ENCODE results near the gene KIAA0232. TPM values are rescaled to one million over a fixed set of nuclear protein-coding genes. Genes with fewer than 3 reads are reported as not detected.

Gene KIAA0232
- total RNA-seq, 4 donors from 2014 or later, result 39.1 to 66.4 (median 60.4) TPM

DNA sequence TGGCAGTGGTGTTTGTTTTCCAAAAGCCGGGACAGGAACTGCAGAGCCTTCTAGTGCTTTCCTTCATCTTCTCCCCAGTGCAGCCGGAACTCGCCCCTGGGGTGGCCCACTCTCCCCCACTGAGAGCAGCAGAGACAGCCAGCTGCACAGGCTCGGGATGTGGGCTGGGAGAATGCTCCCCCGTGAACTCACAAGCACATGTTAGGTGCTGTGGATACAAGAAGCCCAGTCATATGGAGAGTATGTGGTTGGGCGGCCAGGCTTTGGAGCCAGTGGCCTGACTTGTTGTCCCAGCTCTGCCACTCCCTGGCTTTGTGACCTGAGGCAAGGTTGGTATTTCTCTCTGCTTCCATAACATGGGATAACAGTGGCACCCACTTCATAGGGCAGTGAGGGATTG lies 9.4 kb upstream of the KIAA0232 start:
- H3K4me3 ChIP-seq, result no peak overlapping the region
- intact Hi-C loops (cut with DNase I; ENCODE audit: low total_unique reads), result no loop called here
- peak overlapping the region; percentile 80 to 92 (median 88) for H3K27ac ChIP-seq
- no peaks in the 10 kb centered on the region for H3K9me3 ChIP-seq
- in situ Hi-C loops (cut with MboI; ENCODE audit: low sequenced_read_pairs in 4 of 4), result loop anchor here in 2 of 4 donors (5.0 to 10.0 kb wide), 2 partner anchors 51 to 212 kb away; no protein-coding TSS in a partner anchor
- ATAC-seq, result no peak
- no peak for DNase-seq
- peaks cover 38 to 46% of the 10 kb centered on the region in 2 donors for H3K4me1 ChIP-seq
- no peaks in the 10 kb centered on the region for H3K36me3 ChIP-seq
- TF ChIP-seq POLR2A (IDR thresholded peaks at IDR 0.05), result no peak
- TF ChIP-seq, protein P1, sequence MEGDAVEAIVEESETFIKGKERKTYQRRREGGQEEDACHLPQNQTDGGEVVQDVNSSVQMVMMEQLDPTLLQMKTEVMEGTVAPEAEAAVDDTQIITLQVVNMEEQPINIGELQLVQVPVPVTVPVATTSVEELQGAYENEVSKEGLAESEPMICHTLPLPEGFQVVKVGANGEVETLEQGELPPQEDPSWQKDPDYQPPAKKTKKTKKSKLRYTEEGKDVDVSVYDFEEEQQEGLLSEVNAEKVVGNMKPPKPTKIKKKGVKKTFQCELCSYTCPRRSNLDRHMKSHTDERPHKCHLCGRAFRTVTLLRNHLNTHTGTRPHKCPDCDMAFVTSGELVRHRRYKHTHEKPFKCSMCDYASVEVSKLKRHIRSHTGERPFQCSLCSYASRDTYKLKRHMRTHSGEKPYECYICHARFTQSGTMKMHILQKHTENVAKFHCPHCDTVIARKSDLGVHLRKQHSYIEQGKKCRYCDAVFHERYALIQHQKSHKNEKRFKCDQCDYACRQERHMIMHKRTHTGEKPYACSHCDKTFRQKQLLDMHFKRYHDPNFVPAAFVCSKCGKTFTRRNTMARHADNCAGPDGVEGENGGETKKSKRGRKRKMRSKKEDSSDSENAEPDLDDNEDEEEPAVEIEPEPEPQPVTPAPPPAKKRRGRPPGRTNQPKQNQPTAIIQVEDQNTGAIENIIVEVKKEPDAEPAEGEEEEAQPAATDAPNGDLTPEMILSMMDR (IDR thresholded peaks at IDR 0.05 in 4 of 5, conservative IDR thresholded peaks at IDR 0.05 in 1 of 5), result no peak
- H3K27me3 ChIP-seq, result no peaks in the 10 kb centered on the region

DNA sequence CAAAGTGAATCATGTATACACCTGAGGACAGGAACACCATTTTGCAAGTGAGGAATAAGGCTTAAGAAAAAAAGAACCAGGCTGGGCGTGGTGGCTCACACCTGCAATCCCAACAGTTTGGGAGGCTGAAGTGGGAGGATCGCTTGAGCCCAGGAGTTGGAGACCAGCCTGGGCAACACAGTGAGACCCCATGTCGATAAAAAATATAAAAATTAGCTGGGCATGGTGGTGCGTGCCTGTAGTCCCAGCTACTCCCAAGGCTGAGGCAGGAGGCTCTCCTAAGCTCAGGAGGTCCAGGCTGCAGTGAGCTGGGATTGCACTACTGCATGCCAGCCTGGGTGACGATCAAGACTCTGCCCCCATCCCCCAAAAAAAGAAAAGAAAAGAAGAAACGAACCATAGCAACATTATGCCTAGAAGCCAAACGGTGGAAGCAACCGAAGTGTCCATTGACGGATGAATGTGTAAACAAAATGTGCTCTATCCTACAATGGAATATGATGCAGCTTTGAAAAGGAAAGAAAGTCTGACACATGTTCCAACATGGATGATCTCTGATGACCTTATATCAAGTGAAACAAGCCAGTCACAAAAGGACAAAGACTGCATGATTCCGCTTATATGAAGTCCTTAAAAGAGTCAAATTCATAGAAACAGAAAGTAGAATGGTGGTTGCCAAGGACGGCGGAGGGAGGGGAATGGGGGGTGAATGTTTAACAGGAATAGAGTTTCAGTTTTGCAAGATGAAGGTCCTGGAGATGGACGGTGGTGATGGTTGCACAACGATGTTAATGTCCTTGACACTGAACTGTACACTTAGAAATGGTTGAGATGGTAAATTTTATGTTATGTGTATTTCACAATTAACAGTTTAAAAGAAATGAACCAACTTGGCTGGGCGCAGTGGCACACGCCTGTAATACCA lies 8.6 kb upstream of the KIAA0232 start:
- H3K9me3 ChIP-seq, result no peaks in the 10 kb centered on the region
- no peaks in the 10 kb centered on the region for H3K27me3 ChIP-seq
- ATAC-seq (no peak), DNase-seq (no peak)
- TF ChIP-seq, protein P1 (IDR thresholded peaks at IDR 0.05 in 4 of 5, conservative IDR thresholded peaks at IDR 0.05 in 1 of 5), result no peak
- TF ChIP-seq POLR2A (IDR thresholded peaks at IDR 0.05), result no peak
- H3K4me1 ChIP-seq, result peaks cover 31 to 40% of the 10 kb centered on the region in 2 donors
- intact Hi-C loops (cut with DNase I; ENCODE audit: low total_unique reads), result no loop called here
- H3K27ac ChIP-seq, result peak overlapping the region in 2 of 4 donors; percentile 85 to 91
- H3K4me3 ChIP-seq, result no peak overlapping the region
- no peaks in the 10 kb centered on the region for H3K36me3 ChIP-seq
- in situ Hi-C loops (cut with MboI; ENCODE audit: low sequenced_read_pairs in 4 of 4), result loop anchor here in 2 of 4 donors (5.0 to 10.0 kb wide), 2 partner anchors 52 to 211 kb away; no protein-coding TSS in a partner anchor

DNA sequence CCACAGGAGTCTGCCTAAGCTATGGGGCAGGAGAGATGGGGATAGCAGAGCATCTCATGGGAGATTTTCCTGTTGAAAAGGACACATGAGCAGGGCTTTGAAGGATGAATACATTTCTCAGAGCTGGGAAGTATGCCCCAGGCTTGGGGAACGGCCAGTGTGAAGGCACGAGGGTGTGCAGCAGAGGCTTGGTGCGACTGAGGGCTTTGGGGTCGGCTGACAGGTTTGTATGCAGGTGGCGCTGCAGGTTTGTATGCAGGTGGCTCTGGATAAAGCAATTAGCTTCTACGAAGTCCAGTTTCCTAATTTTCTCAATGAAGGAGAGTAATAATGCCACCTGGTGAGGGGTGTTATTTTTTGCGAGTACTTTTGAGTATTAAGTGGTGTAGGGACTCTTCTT lies 6.8 kb upstream of the KIAA0232 start:
- no peaks in the 10 kb centered on the region for H3K27me3 ChIP-seq
- no peak overlapping the region for H3K27ac ChIP-seq
- DNase-seq, result no peak
- no peak overlapping the region for H3K4me3 ChIP-seq
- peaks cover 32 to 38% of the 10 kb centered on the region in 2 donors for H3K4me1 ChIP-seq
- intact Hi-C loops (cut with DNase I; ENCODE audit: low total_unique reads) (no loop called here), in situ Hi-C loops (cut with MboI; ENCODE audit: low sequenced_read_pairs in 4 of 4) (loop anchor here in 1 of 4 donors (10.0 kb wide), 1 partner anchor 209 kb away; no protein-coding TSS in a partner anchor)
- H3K36me3 ChIP-seq, result no peaks in the 10 kb centered on the region
- no peaks in the 10 kb centered on the region for H3K9me3 ChIP-seq
- no peak for TF ChIP-seq POLR2A (IDR thresholded peaks at IDR 0.05)
- TF ChIP-seq, protein P1 (IDR thresholded peaks at IDR 0.05 in 4 of 5, conservative IDR thresholded peaks at IDR 0.05 in 1 of 5), result no peak
- ATAC-seq, result no peak

DNA sequence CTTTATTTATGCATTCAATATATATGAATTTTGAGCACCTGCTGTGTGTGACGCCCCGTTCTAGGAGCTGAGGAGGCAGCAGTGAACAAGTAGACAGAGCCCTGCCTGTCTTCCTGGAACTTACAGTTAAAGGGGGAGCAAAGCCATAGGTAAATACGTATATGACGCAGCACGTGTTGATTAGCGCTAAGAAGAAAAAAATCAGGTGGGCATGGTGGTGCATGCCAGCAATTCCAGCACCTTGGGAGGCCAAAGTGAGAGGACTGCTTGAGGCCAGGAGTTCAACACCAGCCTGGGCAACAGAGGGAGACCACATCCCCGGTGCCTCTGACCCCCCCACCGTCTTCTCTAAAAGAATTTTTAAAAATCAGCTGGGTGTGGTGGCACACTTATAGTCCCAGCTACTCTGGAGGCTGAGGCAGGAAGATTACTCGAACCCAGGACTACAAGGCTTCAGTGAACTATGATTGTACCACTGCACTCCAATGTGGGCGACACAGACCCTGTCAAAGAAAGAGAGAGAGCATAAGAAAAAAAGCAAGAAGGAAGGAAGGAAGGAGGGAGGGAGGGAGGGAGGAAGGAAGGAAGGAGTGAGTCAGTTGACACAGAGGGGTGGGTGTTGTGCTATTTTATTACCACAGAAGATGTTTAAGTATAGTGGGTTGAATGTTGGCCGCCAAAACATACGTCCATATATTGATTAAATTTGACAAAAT lies 5.4 kb upstream of the KIAA0232 start:
- Histone ChIP-seq H3K9me3 (no peaks in the 10 kb centered on the region), H3K4me3 (no peak overlapping the region), H3K4me1 (peaks cover 31 to 39% of the 10 kb centered on the region in 2 donors), H3K27ac (no peak overlapping the region), H3K27me3 (no peaks in the 10 kb centered on the region), H3K36me3 (no peaks in the 10 kb centered on the region)
- in situ Hi-C loops (cut with MboI; ENCODE audit: low sequenced_read_pairs in 4 of 4) (loop anchor here in 1 of 4 donors (10.0 kb wide), 1 partner anchor 208 kb away; no protein-coding TSS in a partner anchor), intact Hi-C loops (cut with DNase I; ENCODE audit: low total_unique reads) (no loop called here)
- no peak for DNase-seq
- no peak for ATAC-seq
- TF ChIP-seq, protein P1 (IDR thresholded peaks at IDR 0.05 in 4 of 5, conservative IDR thresholded peaks at IDR 0.05 in 1 of 5), result no peak
